SHP77 (cell line): ENCODE data around the gene AP3B1.
"Not testable (repeated sequence)": the region's sequence is repeated elsewhere in the genome, so short reads cannot be mapped to it uniquely, and the experiment has no call there.

ENCODE experiments used
- DNase-seq, 2 experiments: peaks; one replicate each; lab custom pipeline; 2025; lab: John Stamatoyannopoulos, UW

AP3B1 gene

GRCh38 chr5:78245136-78245535 is 49.4 kb downstream of the AP3B1 start:
- DNase-seq: no peak

DNA sequence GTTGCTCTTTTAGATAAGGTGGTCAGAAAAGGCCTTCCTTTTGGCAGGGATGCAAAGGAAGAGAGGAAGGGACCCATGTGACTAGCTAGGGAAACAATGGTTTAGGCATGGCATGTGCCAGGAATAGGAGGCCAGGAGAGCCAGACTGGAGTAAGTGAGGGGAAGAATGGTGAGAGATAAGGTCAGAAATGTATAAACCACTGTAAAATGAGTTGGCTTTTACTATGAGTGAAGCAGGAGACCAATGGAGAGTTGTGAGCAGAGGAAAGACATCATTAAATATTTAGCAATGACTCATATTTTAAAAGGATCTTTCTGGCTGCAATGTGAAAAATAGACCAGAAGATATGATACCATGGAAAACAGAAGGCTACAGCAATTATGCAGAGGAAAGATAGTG is 50.9 kb downstream of the AP3B1 start:
- DNase-seq: no peak

DNA sequence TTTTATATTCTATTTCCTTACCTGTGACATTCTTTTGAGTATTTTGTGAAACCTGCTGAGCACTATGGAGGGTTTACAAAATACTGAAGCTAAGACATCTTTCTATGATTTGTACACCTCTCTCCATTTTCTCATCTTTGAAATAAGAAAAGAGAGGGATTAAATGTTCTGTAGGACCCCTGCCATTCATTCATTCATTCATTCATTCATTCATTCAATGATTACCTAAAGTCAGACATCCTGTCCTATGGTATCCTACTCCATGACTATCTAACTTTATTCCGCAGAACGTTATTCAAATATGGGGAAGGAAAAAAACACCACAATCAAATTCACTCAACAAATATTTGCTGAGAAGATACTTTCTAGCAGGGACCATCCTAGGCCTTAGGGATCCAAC is 51.4 kb downstream of the AP3B1 start:
- no peak for DNase-seq

- no peak for DNase-seq
Observed at GRCh38 chr5:78242001-78242400, 52.5 kb downstream of the AP3B1 start.

GRCh38 chr5:78237911-78238310 is 56.6 kb downstream of the AP3B1 start:
- no peak for DNase-seq

- DNase-seq: no peak
Observed at GRCh38 chr5:78236046-78236445, 58.5 kb downstream of the AP3B1 start.

- peak; percentile 37 to 41 for DNase-seq
Observed at GRCh38 chr5:78235289-78235688, 59.2 kb downstream of the AP3B1 start.

- no peak for DNase-seq
Observed at GRCh38 chr5:78234804-78235203, 59.7 kb downstream of the AP3B1 start.

- no peak for DNase-seq
Observed at GRCh38 chr5:78232163-78232562, 62.3 kb downstream of the AP3B1 start.

DNA sequence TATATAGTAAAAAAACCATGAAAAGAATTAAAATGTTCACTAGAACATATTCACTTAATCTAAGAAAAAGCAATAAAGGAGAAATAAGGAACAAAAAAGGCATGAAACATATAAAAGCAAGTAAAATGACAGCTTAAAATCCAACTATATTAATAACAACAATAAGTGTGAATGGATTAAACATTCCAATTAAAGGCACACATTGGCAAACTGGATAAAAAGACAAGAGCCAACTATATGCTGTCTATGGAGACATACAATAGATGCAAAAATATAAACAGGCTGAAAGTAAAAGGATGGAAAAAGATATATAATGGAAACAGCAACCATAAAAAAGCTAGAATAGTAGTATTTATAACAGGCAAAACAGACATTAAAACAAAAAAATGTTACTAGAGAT is 70.1 kb downstream of the AP3B1 start:
- no peak for DNase-seq

- DNase-seq: peak in 1 of 2 experiments; percentile 3
Observed at GRCh38 chr5:78221964-78222451, 72.5 kb downstream of the AP3B1 start.

DNA sequence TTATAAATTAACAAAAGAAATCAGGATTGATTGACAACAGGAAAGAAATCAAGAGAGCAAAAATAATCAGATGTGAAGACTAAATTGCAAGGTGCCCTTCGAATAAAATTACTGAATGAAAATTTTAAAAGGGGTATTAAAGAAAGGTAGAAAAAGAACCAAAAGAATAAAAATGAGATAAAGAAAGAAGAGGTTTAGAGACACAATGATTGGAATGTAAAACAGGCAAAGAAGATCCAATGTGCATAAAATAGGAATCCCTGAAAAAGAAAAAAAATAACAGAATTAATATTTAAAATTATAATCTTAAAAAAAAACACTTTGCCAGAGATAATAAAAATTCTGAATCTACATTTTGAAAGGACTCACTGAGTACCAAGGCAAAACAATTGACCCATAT is 73.0 kb downstream of the AP3B1 start:
- DNase-seq: no peak

- no peak for DNase-seq
Observed at GRCh38 chr5:78215972-78216371, 78.5 kb downstream of the AP3B1 start.

DNA sequence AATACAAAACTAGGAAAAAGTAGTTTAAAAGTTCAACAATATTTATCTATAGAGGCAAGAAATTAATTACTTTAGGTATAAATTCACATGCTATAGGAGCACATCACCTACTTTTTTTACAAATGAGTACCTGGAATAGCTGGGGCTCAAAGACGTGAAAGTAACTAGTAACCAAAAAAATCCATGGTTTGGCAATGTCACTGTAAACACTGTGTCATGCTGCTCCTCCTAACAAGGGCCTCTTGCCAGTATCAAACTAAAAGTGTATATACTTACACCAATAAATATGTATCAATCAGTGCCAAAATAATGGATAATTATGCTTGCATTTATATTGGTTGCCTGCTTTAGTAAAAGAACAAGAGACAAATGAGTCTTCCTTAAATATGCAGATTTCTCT is 78.9 kb downstream of the AP3B1 start:
- no peak for DNase-seq

DNA sequence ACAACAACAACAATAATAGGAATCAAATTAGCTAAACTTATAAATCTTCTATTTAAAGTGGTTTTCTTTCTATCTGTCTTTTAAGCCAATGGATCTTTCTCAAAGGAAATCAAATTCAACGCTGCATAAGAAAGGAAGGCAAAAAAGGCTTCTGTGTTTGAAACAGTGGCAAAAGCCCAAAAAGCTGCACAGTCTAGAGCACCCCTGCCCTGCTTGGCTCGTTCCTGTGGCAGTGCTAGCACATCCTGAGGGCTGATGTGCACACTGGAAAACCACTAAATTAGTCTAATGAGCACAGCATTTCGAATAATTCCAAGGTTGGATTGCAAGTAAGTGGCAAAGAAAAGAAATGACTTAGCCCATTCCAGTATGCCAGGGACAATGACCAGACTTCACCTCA is 80.7 kb downstream of the AP3B1 start:
- no peak for DNase-seq

- no peak for DNase-seq
Observed at GRCh38 chr5:78211052-78211451, 83.4 kb downstream of the AP3B1 start.

- DNase-seq: no peak
Observed at GRCh38 chr5:78204241-78204640, 90.3 kb downstream of the AP3B1 start.

GRCh38 chr5:78203815-78204214 is 90.7 kb downstream of the AP3B1 start:
- DNase-seq: no peak

DNA sequence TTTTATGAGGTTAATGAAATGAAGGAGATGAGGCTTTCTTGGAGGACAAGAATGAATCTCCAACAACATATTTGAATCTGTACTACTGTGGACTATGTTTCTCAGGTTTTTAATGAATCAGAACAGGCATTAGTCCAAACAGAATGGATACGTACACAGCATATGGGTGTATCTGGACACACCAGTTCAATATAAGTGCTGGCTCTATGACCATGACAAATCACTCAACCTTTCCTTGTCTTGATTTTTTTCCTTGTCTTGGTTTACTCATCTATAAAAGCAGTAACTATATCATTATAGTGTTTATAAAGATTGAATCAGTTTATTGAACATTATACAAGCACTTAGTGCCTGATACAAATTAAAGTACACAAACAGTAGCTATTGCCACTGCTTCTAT is 104.1 kb downstream of the AP3B1 start:
- no peak for DNase-seq

DNA sequence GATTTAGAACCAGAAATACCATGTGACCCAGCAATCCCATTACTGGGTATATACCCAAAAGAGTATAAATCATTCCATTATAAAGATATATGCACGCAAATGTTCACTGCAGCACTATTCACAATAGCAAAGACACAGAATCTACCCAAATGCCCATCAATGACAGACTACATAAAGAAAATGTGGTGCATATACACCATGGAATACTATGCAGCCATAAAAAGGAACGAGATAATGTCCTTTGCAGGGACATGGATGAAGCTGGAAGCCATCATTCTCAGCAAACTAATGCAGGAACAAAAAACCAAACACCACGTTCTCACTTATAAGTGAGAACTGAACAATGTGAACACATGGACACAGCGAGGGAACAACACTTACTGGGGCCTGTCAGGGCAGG is 105.8 kb downstream of the AP3B1 start:
- DNase-seq: not testable (repeated sequence)

GRCh38 chr5:78187172-78187571 is 107.3 kb downstream of the AP3B1 start:
- no peak for DNase-seq

DNA sequence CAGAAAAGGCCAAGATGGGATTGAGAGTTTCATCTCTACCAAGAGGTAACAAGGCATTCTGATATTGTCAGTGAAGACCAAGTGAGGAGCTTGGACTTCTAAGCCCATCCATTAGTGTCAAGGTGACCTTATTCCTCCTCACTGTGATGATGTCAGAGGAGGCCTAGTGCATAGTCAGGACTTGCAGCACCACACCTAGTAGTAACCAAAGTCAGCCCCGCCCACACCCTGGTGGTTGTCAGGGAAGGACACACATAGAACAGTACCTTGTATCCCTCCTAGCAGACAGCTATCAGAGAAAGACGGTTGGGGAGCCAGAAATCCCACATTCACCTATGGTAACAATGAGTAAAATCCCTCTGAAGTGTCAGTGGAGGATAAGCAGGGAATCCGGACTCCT is 111.7 kb downstream of the AP3B1 start:
- DNase-seq: no peak

DNA sequence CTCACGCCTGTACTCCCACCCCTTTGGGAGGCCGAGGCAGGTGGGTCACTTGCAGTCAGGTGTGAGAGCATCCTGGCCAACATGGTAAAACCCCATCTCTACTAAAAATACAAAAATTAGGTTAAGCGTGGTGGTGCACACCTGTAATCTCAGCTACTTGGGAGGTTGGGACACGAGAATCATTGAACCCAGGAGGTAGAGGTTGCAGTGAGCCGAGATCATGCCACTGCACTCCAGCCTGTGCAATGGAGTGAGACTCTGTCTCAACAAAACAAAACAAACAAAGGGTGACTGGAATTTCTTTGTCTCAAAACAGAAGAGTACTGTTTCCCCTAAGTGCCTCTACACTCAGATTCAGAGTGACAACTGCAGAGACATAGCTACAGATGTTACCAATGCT is 116.1 kb downstream of the AP3B1 start:
- no peak for DNase-seq

DNA sequence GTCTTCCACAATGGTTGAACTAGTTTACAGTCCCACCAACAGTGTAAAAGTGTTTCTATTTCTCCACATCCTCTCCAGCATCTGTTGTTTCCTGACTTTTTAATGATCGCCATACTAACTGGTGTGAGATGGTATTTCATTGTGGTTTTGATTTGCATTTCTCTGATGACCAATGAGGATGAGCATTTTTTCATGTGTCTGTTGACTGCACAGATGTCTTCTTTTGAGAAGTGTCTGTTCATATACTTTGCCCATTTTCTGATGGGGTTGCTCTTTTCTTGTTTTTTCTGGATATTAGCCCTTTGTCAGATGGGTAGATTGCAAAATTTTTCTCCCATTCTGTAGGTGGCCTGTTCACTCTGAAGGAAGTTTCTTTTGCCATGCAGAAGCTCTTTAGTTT is 124.2 kb downstream of the AP3B1 start:
- DNase-seq: not testable (repeated sequence)
